ENCODE measurements around the gene GABPB2. TPM values are rescaled to one million over a fixed set of nuclear protein-coding genes. Genes with fewer than 3 reads are reported as not detected.

GABPB2 gene
- total and polyA plus RNA-seq, 2 experiments from 2014 or later, result 1.1 to 2.6 TPM

DNA sequence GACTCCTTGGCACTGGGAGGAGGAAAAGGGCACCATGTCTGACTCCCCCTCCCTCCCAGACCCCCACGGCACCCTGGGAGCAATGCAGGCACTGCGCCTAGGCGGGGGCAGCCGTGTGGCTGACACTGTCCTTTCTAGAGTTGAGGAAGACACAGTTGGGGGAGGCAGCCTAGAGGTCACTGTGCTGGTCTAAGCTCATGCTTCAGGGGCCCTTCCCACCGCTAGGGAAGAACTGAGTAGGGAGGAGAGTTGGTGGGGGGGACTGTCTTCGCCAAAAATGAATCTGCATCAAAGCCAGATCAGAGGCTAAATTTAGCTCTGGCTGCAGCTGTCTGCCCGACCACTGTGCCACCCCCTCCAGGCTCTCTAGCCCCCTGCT lies 72.5 kb downstream of the GABPB2 start (continued):
- TF ChIP-seq, protein P1, sequence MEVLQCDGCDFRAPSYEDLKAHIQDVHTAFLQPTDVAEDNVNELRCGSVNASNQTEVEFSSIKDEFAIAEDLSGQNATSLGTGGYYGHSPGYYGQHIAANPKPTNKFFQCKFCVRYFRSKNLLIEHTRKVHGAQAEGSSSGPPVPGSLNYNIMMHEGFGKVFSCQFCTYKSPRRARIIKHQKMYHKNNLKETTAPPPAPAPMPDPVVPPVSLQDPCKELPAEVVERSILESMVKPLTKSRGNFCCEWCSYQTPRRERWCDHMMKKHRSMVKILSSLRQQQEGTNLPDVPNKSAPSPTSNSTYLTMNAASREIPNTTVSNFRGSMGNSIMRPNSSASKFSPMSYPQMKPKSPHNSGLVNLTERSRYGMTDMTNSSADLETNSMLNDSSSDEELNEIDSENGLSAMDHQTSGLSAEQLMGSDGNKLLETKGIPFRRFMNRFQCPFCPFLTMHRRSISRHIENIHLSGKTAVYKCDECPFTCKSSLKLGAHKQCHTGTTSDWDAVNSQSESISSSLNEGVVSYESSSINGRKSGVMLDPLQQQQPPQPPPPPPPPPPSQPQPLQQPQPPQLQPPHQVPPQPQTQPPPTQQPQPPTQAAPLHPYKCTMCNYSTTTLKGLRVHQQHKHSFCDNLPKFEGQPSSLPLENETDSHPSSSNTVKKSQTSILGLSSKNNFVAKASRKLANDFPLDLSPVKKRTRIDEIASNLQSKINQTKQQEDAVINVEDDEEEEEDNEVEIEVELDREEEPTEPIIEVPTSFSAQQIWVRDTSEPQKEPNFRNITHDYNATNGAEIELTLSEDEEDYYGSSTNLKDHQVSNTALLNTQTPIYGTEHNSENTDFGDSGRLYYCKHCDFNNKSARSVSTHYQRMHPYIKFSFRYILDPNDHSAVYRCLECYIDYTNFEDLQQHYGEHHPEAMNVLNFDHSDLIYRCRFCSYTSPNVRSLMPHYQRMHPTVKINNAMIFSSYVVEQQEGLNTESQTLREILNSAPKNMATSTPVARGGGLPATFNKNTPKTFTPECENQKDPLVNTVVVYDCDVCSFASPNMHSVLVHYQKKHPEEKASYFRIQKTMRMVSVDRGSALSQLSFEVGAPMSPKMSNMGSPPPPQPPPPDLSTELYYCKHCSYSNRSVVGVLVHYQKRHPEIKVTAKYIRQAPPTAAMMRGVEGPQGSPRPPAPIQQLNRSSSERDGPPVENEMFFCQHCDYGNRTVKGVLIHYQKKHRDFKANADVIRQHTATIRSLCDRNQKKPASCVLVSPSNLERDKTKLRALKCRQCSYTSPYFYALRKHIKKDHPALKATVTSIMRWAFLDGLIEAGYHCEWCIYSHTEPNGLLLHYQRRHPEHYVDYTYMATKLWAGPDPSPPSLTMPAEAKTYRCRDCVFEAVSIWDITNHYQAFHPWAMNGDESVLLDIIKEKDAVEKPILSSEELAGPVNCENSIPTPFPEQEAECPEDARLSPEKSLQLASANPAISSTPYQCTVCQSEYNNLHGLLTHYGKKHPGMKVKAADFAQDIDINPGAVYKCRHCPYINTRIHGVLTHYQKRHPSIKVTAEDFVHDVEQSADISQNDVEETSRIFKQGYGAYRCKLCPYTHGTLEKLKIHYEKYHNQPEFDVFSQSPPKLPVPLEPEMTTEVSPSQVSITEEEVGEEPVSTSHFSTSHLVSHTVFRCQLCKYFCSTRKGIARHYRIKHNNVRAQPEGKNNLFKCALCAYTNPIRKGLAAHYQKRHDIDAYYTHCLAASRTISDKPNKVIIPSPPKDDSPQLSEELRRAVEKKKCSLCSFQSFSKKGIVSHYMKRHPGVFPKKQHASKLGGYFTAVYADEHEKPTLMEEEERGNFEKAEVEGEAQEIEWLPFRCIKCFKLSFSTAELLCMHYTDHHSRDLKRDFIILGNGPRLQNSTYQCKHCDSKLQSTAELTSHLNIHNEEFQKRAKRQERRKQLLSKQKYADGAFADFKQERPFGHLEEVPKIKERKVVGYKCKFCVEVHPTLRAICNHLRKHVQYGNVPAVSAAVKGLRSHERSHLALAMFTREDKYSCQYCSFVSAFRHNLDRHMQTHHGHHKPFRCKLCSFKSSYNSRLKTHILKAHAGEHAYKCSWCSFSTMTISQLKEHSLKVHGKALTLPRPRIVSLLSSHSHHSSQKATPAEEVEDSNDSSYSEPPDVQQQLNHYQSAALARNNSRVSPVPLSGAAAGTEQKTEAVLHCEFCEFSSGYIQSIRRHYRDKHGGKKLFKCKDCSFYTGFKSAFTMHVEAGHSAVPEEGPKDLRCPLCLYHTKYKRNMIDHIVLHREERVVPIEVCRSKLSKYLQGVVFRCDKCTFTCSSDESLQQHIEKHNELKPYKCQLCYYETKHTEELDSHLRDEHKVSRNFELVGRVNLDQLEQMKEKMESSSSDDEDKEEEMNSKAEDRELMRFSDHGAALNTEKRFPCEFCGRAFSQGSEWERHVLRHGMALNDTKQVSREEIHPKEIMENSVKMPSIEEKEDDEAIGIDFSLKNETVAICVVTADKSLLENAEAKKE (CRISPR knock-in tag; IDR thresholded peaks at IDR 0.05), result no peak
- no peak for TF ChIP-seq EZH2 (IDR thresholded peaks at IDR 0.05; ENCODE audit: low read depth, unreplicated experiment)

DNA sequence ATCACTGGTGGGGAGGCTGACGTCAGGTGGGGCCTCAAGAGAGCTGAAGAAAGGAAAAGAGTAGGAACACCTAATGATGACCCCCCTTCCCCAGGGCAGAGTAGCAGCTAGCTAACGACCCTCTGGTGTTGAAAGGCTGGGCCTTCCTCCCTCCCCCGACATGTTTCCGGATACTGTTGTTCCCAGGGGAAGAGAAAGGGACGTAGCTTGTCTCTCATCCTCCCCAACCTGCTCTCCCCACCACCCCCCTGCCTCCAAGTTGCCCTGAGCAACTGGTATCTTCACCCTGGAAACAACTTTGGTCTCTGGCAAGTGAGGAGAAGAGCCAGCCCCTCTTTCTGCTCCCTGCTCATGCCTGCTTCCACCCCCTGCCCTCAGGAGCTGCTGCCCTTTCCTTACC lies 73.4 kb downstream of the GABPB2 start:
- H3K36me3 ChIP-seq (ENCODE audit: insufficient read depth), result no peaks in the 10 kb centered on the region
- Mint-ChIP-seq H3K4me1 (peaks cover 39% of the 10 kb centered on the region), H3K27ac (no peak overlapping the region; the same call in 1 of the 2 replicates), H3K9me3 (no peaks in the 10 kb centered on the region), H3K4me3 (peak overlapping the region; percentile 82), H3K36me3 (ENCODE audit: low read depth) (no peaks in the 10 kb centered on the region; the same call in 2 of the 3 replicates), H3K27me3 (ENCODE audit: insufficient read depth, low read depth, poor library complexity) (peaks cover 37% of the 10 kb centered on the region)
- ATAC-seq (no peak), DNase-seq (ENCODE audit: low spot score) (peak; percentile 62)
- peak overlapping the region; percentile 98 for H3K4me2 ChIP-seq
- no peaks in the 10 kb centered on the region for H3K9me2 ChIP-seq (ENCODE audit: insufficient read depth)
- no peak overlapping the region for H2AFZ ChIP-seq
- H4K20me1 ChIP-seq (replicated peaks; ENCODE audit: insufficient read depth), result peaks cover 5% of the 10 kb centered on the region; the same call in 1 of the 2 replicates
- peaks cover 35% of the 10 kb centered on the region for H3K4me1 ChIP-seq (ENCODE audit: insufficient read depth)
- H3K79me2 ChIP-seq (replicated peaks; ENCODE audit: insufficient read depth), result no peaks in the 10 kb centered on the region; the same call in 1 of the 2 replicates
- peaks cover 35% of the 10 kb centered on the region for H3K27me3 ChIP-seq (ENCODE audit: insufficient read depth)
- H3F3A ChIP-seq (replicated peaks; ENCODE audit: low read depth), result peaks cover 9% of the 10 kb centered on the region; the same call in 1 of the 2 replicates
- peak overlapping the region; percentile 96 for H3K4me3 ChIP-seq
- peak overlapping the region; percentile 39; the same call in 1 of the 2 replicates for H3K27ac ChIP-seq (ENCODE audit: low read depth)
- TF ChIP-seq, protein P2, sequence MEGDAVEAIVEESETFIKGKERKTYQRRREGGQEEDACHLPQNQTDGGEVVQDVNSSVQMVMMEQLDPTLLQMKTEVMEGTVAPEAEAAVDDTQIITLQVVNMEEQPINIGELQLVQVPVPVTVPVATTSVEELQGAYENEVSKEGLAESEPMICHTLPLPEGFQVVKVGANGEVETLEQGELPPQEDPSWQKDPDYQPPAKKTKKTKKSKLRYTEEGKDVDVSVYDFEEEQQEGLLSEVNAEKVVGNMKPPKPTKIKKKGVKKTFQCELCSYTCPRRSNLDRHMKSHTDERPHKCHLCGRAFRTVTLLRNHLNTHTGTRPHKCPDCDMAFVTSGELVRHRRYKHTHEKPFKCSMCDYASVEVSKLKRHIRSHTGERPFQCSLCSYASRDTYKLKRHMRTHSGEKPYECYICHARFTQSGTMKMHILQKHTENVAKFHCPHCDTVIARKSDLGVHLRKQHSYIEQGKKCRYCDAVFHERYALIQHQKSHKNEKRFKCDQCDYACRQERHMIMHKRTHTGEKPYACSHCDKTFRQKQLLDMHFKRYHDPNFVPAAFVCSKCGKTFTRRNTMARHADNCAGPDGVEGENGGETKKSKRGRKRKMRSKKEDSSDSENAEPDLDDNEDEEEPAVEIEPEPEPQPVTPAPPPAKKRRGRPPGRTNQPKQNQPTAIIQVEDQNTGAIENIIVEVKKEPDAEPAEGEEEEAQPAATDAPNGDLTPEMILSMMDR (conservative IDR thresholded peaks at IDR 0.05; ENCODE audit: low read depth in 2 of 2), result no peak
- TF ChIP-seq ZNF331 (CRISPR knock-in tag; IDR thresholded peaks at IDR 0.05; ENCODE audit: low read depth) (no peak), STAT1 (IDR thresholded peaks at IDR 0.05; ENCODE audit: unreplicated experiment) (no peak), EZH2 (IDR thresholded peaks at IDR 0.05; ENCODE audit: low read depth, unreplicated experiment) (no peak), JUNB (IDR thresholded peaks at IDR 0.05; ENCODE audit: unreplicated experiment) (no peak), CREB1 (CRISPR knock-in tag; IDR thresholded peaks at IDR 0.05; ENCODE audit: low read depth) (no peak), NANOG (IDR thresholded peaks at IDR 0.05; ENCODE audit: borderline replicate concordance) (no peak)
- TF ChIP-seq, protein P3, sequence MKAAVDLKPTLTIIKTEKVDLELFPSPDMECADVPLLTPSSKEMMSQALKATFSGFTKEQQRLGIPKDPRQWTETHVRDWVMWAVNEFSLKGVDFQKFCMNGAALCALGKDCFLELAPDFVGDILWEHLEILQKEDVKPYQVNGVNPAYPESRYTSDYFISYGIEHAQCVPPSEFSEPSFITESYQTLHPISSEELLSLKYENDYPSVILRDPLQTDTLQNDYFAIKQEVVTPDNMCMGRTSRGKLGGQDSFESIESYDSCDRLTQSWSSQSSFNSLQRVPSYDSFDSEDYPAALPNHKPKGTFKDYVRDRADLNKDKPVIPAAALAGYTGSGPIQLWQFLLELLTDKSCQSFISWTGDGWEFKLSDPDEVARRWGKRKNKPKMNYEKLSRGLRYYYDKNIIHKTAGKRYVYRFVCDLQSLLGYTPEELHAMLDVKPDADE (IDR thresholded peaks at IDR 0.05), result no peak

All from GM23338 (cell line).